8988T (cell line): Measurements from ENCODE around the gene TRAPPC3.

Experiments used
- DNase-seq: peaks from one replicate; pipeline ENCODE4 v3.0.0; 2011

Gene TRAPPC3

GRCh38 chr1:36125129-36125991 lies 23.9 kb downstream of the TRAPPC3 start, which contains the start of gene COL8A2:
TSS of gene COL8A2 (minus strand) at chr1:36125222. CDS start at chr1:36100242, 24,980 bp downstream.
- no peak for DNase-seq

GRCh38 chr1:36124404-36125128 lies 24.7 kb downstream of the TRAPPC3 start:
- no peak for DNase-seq

- DNase-seq, result no peak
These were observed 25.9 kb downstream of the TRAPPC3 start for GRCh38 chr1:36123356-36123755.

- no peak for DNase-seq
These were observed 26.9 kb downstream of the TRAPPC3 start for GRCh38 chr1:36122062-36123030.

GRCh38 chr1:36119456-36119855 lies 29.8 kb downstream of the TRAPPC3 start:
- no peak for DNase-seq

- no peak for DNase-seq
These were observed 30.7 kb downstream of the TRAPPC3 start for GRCh38 chr1:36118447-36119204.

GRCh38 chr1:36116901-36117300 lies 32.4 kb downstream of the TRAPPC3 start:
- no peak for DNase-seq

GRCh38 chr1:36115931-36116330 lies 33.4 kb downstream of the TRAPPC3 start:
- DNase-seq, result no peak

- no peak for DNase-seq
These were observed 34.1 kb downstream of the TRAPPC3 start for GRCh38 chr1:36115200-36115669.

GRCh38 chr1:36114371-36114770 lies 34.9 kb downstream of the TRAPPC3 start:
- no peak for DNase-seq

GRCh38 chr1:36112823-36113222 lies 36.5 kb downstream of the TRAPPC3 start:
- DNase-seq, result no peak

GRCh38 chr1:36111151-36111550 lies 38.1 kb downstream of the TRAPPC3 start:
- no peak for DNase-seq

- no peak for DNase-seq
These were observed 40.1 kb downstream of the TRAPPC3 start for GRCh38 chr1:36109041-36109679.

GRCh38 chr1:36108314-36108713 lies 41.0 kb downstream of the TRAPPC3 start:
- no peak for DNase-seq

GRCh38 chr1:36107394-36107793 lies 41.9 kb downstream of the TRAPPC3 start:
- DNase-seq, result no peak

- no peak for DNase-seq
These were observed 43.0 kb downstream of the TRAPPC3 start for GRCh38 chr1:36106269-36106668.

- no peak for DNase-seq
These were observed 47.7 kb downstream of the TRAPPC3 start for GRCh38 chr1:36101546-36101945.

- DNase-seq, result no peak
These were observed 48.9 kb downstream of the TRAPPC3 start for GRCh38 chr1:36100376-36100775.

GRCh38 chr1:36099681-36100341 lies 49.5 kb downstream of the TRAPPC3 start:
- peak; percentile 75 for DNase-seq

- DNase-seq, result peak; percentile 0
These were observed 50.5 kb downstream of the TRAPPC3 start for GRCh38 chr1:36098650-36099365.
